Left kidney (tissue), 2 donors: ENCODE results near the gene IL10RA. TPM values are rescaled to one million over a fixed set of nuclear protein-coding genes. Genes with fewer than 3 reads are reported as not detected.
"Not testable (repeated sequence)": the region's sequence is repeated elsewhere in the genome, so short reads cannot be mapped to it uniquely, and the experiment has no call there.

Experiments used
- DNase-seq: peaks from one replicate; pipeline ENCODE4 v3.0.0-alpha.2; 2013
- polyA plus RNA-seq: library from polyadenylated mRNA; unstranded; fragments of 120-200 nt; gene quantifications from one replicate; pipeline ENCODE4 v1.2.1, GENCODE V29; 2013; ENCODE audit not compliant: insufficient read length

Gene IL10RA
- polyA plus RNA-seq, 1 donor, result 2.1 TPM

- DNase-seq, result no peak
These were observed 19.9 kb downstream of the IL10RA start for GRCh38 chr11:118006153-118006534.

- no peak for DNase-seq
These were observed 20.8 kb downstream of the IL10RA start for GRCh38 chr11:118007040-118007439.

- DNase-seq, result not testable (repeated sequence)
These were observed 21.5 kb downstream of the IL10RA start for GRCh38 chr11:118007563-118008270.

- DNase-seq, result no peak
These were observed 22.2 kb downstream of the IL10RA start for GRCh38 chr11:118008271-118008911.

GRCh38 chr11:118009864-118010737, 23.9 kb downstream of the IL10RA start:
- no peak for DNase-seq

- no peak for DNase-seq
These were observed 24.7 kb downstream of the IL10RA start for GRCh38 chr11:118010738-118011461.

- DNase-seq, result no peak
These were observed 26.0 kb downstream of the IL10RA start for GRCh38 chr11:118012083-118012669.

GRCh38 chr11:118014022-118014421, 27.8 kb downstream of the IL10RA start:
- DNase-seq, result no peak

GRCh38 chr11:118015385-118015841, 29.2 kb downstream of the IL10RA start:
- DNase-seq, result no peak

GRCh38 chr11:118016104-118016503, 29.9 kb downstream of the IL10RA start:
- DNase-seq, result no peak

- DNase-seq, result no peak
These were observed 30.9 kb downstream of the IL10RA start for GRCh38 chr11:118017111-118017510.

- DNase-seq, result no peak
These were observed 31.6 kb downstream of the IL10RA start for GRCh38 chr11:118017631-118018315.

GRCh38 chr11:118018401-118018800, 32.2 kb downstream of the IL10RA start:
- no peak for DNase-seq

- DNase-seq, result no peak
These were observed 35.0 kb downstream of the IL10RA start for GRCh38 chr11:118021146-118021545.

GRCh38 chr11:118027694-118028093, 41.5 kb downstream of the IL10RA start:
- DNase-seq, result no peak

GRCh38 chr11:118028626-118029025, 42.4 kb downstream of the IL10RA start:
- DNase-seq, result no peak

GRCh38 chr11:118033443-118033842, 47.2 kb downstream of the IL10RA start:
- no peak for DNase-seq

GRCh38 chr11:118042141-118042540, 55.9 kb downstream of the IL10RA start:
- DNase-seq, result no peak

- no peak for DNase-seq
These were observed 56.6 kb downstream of the IL10RA start for GRCh38 chr11:118042796-118043195.

- no peak for DNase-seq
These were observed 59.0 kb downstream of the IL10RA start for GRCh38 chr11:118045191-118045590.
